NB4 (cell line): ENCODE results near the gene STRA6.

Source experiments
- POLR2A ChIP-seq: IDR thresholded peaks from 2 replicates; pipeline ENCODE4 v1.6.1; 2011; ENCODE audit warnings: mild to moderate bottlenecking; ENCODE audit not compliant: insufficient read length; ENCODE audit errors: extremely low read depth
- TF ChIP-seq, protein P1 (sequence below): IDR thresholded peaks from one replicate; pipeline ENCODE4 v1.5.1; 2012; ENCODE audit warnings: low read depth, low read length

DNA sequence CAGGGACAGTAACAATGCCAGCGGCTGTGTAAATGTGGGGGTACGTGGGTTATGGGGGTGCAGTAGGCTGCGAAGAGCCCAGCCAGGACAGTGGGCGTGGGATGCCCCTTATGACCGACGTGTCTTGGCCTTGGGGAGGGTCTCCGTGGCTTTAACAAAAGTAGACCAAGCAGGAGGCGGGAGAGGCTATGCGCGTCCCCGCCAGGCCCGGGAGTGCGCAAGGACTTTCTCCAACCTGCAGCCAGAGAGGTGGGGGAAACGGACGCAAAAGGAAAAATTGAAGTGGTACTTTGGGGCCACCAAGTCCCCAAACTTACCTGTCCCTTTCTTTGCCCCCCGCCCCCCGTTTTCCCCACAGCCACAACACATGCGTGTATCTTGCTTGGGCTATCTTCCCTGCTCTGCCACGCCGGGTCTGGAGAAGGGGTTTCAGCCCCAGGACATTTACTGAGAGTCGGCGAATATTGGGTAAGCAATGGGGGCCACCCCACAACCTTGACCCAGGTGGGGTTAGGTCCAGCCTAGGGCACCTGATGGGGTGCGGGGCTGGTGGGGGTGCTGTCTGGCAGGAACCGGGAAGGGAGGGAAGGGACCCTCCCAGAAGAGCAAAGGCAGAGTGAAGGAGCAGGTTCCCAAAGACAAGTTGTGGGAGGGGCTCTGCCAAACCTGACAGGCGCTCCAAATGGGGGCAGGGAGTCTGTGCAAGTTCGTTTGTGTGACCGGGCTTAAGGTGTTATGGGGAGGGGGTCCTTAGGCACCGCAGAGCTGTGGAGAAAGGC lies 71.5 kb downstream of the STRA6 start:
- TF ChIP-seq POLR2A: no peak
- TF ChIP-seq, protein P1, sequence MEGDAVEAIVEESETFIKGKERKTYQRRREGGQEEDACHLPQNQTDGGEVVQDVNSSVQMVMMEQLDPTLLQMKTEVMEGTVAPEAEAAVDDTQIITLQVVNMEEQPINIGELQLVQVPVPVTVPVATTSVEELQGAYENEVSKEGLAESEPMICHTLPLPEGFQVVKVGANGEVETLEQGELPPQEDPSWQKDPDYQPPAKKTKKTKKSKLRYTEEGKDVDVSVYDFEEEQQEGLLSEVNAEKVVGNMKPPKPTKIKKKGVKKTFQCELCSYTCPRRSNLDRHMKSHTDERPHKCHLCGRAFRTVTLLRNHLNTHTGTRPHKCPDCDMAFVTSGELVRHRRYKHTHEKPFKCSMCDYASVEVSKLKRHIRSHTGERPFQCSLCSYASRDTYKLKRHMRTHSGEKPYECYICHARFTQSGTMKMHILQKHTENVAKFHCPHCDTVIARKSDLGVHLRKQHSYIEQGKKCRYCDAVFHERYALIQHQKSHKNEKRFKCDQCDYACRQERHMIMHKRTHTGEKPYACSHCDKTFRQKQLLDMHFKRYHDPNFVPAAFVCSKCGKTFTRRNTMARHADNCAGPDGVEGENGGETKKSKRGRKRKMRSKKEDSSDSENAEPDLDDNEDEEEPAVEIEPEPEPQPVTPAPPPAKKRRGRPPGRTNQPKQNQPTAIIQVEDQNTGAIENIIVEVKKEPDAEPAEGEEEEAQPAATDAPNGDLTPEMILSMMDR: no peak
